Measurements from ENCODE around the gene CARD9.
"Not testable (repeated sequence)": the region's sequence is repeated elsewhere in the genome, so short reads cannot be mapped to it uniquely, and the experiment has no call there.

Gene CARD9

GRCh38 chr9:136373300-136374182 is at the start of gene CARD9:
Gene CARD9, minus strand, starts transcription at chr9:136373669. Its CDS starts 1,591 bp downstream, at chr9:136372078.
- peak; percentile 49 for DNase-seq (ENCODE audit: low spot score)

DNA sequence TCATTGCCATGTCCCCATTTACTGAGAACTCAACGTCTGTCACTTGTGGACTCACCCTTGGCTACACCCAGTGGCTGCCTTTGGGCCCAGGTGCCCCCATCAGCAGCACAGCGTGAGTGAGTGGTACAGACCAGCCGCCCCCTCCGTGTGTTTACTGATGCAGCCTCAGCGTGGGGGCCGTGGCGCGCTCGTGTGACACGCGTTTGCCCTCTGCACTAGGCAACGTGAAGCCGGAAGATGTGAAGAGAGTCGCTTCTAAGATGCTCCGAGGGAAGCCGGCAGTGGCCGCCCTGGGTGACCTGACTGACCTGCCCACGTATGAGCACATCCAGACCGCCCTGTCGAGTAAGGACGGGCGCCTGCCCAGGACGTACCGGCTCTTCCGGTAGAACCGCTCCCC is 49.4 kb upstream of the CARD9 start:
- DNase-seq (ENCODE audit: low spot score): no peak

GRCh38 chr9:136421791-136422190 is 48.3 kb upstream of the CARD9 start:
- DNase-seq (ENCODE audit: low spot score): no peak

GRCh38 chr9:136419092-136419420 is 45.6 kb upstream of the CARD9 start:
- no peak for DNase-seq (ENCODE audit: low spot score)

GRCh38 chr9:136418182-136419091 is 45.0 kb upstream of the CARD9 start:
- no peak for DNase-seq (ENCODE audit: low spot score)

GRCh38 chr9:136416914-136417313 is 43.4 kb upstream of the CARD9 start:
- no peak for DNase-seq (ENCODE audit: low spot score)

- DNase-seq (ENCODE audit: low spot score): no peak
Observed at GRCh38 chr9:136416427-136416826, 43.0 kb upstream of the CARD9 start.

- DNase-seq (ENCODE audit: low spot score): no peak
Observed at GRCh38 chr9:136412962-136413361, 39.5 kb upstream of the CARD9 start.

DNA sequence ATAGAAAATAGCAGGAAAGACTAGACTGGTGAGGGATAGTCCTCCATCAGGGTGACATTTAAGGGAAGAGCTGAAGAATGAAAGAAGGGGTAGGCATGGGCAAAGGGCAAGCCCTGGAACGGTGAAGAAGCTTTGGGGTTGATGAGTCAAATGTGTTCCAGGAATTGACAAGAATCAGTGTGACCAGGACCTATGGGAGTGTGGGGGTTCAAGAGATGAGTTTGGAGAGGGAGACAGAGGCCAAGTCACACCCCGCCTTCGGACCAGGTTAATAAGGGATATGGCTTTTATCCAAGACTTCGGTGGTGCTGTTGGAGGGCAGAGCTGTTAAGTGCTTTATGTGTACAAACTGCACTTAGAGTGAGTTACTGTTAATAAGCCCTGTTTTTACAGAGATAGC is 37.9 kb upstream of the CARD9 start:
- DNase-seq (ENCODE audit: low spot score): no peak

- peak; percentile 99 for DNase-seq (ENCODE audit: low spot score)
Observed at GRCh38 chr9:136410500-136411287, 37.2 kb upstream of the CARD9 start, which contains the start of the genes ENTR1 and PMPCA. Gene ENTR1, minus strand, starts transcription at chr9:136410614. Its CDS starts 217 bp downstream, at chr9:136410397. Gene PMPCA, plus strand, starts transcription at chr9:136410658. Its CDS starts 11 bp downstream, at chr9:136410669.

- peak; percentile 84 for DNase-seq (ENCODE audit: low spot score)
Observed at GRCh38 chr9:136409557-136410455, 36.3 kb upstream of the CARD9 start.

DNA sequence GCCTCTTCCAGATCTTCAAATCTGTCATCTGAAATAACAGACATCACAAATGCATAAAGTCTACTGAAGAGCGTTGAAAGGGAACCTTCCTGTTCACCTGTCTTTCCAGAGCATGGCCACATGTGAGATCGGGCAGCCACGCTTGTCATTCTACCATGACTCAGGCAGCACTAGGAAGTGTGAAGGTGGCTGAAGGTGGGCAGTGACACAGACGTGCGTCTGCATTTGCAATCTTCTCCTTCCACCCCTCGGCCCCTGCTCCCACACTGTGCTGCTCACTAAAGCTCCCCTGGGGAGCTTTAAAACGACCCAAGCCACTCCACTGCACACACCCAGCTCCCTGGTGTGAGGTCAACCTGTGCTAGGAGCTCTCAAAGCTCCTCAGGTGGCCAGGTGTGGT is 34.4 kb upstream of the CARD9 start:
- DNase-seq (ENCODE audit: low spot score): no peak

DNA sequence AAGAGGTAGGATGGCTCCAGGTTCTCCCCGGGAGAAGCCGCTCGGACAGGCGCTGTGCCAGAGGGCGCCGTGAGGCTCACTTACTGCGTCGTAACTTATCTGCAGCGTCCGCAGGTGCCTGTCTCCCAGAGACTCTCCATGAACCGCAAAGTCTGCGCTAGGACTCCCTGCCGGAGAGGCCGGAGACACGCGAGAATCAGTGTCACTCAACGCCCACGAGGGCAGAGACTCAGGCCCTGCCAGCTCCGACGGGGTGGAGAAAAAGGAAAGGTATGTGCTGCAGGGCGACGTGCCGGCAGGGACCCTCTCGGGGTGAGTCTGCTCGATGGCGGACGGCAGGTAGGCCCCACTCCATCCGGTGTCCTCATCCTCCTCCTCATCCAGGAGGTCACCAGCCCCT is 33.6 kb upstream of the CARD9 start:
- not testable (repeated sequence) for DNase-seq (ENCODE audit: low spot score)

DNA sequence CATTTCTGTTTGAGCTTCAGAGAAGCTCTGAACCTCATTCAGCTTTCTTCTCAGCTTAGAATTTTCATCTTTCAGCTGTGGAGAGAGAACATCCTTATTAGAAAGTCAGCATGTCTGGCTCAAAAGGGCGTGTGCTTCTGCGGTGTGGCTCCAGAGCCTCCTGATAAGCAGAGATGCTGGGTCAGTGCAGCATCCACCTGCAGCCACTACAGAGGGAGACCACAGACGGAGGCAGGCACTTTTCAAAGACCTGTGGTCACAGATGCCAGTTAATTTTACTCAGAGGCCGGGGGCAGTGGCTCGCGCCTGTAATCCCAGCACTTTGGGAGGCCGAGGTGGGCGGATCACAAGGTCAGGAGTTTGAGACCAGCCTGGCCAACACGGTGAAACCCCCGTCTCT is 32.4 kb upstream of the CARD9 start:
- not testable (repeated sequence) for DNase-seq (ENCODE audit: low spot score)

DNA sequence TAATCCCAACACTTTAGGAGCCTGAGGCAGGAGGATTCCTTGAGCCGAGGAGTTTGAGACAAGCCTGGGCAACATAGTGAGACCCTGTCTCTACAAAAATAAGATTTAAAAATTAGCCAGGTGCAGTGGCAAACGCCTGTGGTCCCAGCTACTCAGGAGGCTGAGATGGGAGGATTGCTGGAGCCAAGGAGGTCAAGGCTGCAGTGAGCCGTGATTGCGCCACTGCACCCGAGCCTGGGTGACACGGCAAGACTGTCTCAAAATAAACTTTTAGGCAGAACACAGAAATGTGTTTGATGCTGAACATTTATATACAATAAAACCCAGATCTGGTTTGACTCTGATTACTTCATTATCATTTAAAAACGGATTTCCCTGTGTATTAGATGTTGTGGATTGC is 32.0 kb upstream of the CARD9 start:
- no peak for DNase-seq (ENCODE audit: low spot score)

DNA sequence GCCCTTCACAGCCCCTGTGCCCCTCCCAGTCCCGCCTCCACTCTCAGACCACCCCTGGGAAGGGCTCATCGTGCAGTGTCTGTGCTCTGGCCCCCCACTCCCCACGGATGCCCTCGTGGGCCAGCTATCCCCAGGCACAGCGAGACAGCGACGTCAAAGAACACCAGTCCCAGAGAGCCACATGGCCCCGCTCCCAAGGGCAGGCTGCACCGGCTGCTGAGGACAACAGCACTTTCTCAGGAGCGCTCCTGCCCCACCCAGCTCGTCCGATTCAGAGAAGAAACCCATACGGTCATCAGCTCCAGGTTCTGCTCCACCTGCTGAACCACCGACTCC is 31.3 kb upstream of the CARD9 start:
- no peak for DNase-seq (ENCODE audit: low spot score)

- DNase-seq (ENCODE audit: low spot score): no peak
Observed at GRCh38 chr9:136403915-136404800, 30.7 kb upstream of the CARD9 start.

DNA sequence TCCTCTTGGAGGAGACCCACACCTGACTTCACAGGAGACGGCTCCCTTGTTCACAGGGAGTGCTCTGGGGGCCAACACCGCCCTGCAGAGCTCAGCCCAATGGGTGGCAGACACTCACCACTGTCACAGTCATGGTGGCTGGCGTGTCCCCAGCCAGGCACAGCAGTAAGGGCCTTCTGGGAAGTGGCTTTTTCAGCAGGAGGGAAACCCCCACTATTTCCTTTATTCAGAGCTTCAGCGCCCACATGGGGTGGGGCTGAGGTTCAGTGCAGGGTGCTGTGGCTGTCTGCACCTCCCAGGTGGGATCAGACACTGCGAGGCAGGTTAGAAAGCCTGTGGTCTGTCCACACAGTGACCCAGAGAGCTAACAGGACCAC is 30.1 kb upstream of the CARD9 start:
- DNase-seq (ENCODE audit: low spot score): no peak

DNA sequence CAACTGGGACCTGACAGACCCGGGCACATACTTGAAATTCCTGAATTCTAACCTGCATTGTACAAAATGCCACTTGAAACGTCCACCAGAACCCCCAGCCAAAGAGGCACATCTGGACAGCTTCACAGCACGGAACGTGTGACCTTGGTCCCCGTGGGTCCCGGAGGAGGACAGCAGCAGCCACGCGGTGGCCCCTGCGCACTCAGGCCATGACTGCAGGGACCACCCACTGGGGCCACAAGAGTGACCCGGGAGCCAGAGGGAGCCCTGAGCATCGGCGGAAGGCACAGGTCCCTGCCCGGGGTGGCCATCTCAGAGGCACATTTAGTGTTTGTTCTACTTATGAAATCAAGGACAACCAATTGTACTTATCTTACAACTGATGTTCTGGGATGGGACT is 28.6 kb upstream of the CARD9 start:
- no peak for DNase-seq (ENCODE audit: low spot score)
